Fibroblast of lung (primary cell): ENCODE data around the gene PGAM1. TPM values are rescaled to one million over a fixed set of nuclear protein-coding genes. Genes with fewer than 3 reads are reported as not detected.

Experiments used
- DNase-seq, 2 donors: peaks; one replicate each; pipeline versions ENCODE4 v3.0.0 to v3.0.0-alpha.2; 2010; ENCODE audit warnings: low read depth in 2 of 2
- H2AFZ ChIP-seq: 2 replicates; pipeline ENCODE4 v1.5.1; 2012; ENCODE audit warnings: low read length, control low read depth, inconsistent platforms
- H3K27ac ChIP-seq: 2 replicates; pipeline ENCODE4 v1.5.1; 2011; ENCODE audit warnings: low read length, control low read depth; ENCODE audit not compliant: insufficient read depth
- H3K27me3 ChIP-seq: 2 replicates; pipeline ENCODE4 v1.5.1; 2011; ENCODE audit warnings: mild to moderate bottlenecking, low read length; ENCODE audit not compliant: control insufficient read depth, insufficient read depth
- H3K36me3 ChIP-seq: 2 replicates; pipeline ENCODE4 v1.5.1; 2011; ENCODE audit warnings: low read length; ENCODE audit not compliant: control insufficient read depth, insufficient read depth
- H3K4me1 ChIP-seq: 2 replicates; pipeline ENCODE4 v1.5.1; 2011; ENCODE audit warnings: low read length; ENCODE audit not compliant: control insufficient read depth, insufficient read depth; ENCODE audit errors: extremely low read depth
- H3K4me2 ChIP-seq: 2 replicates; pipeline ENCODE4 v1.5.1; 2011; ENCODE audit warnings: low read length, control low read depth; ENCODE audit not compliant: insufficient read depth; ENCODE audit errors: extremely low read depth
- H3K4me3 ChIP-seq, 4 experiments: fragments of 200-600 bp in 1 of 4; sonication (generic) in 1 of 4; replicated peaks in 1 of 4; 2 replicates each; pipeline ENCODE4 v1.5.1; 2011 to 2016; ENCODE audit warnings: low read length in 4 of 4, low read depth in 3 of 4, mild to moderate bottlenecking in 3 of 4, control low read depth in 2 of 4, inconsistent platforms in 1 of 4, mixed read lengths in 1 of 4; ENCODE audit not compliant: insufficient read depth in 1 of 4; ENCODE audit errors: control extremely low read depth in 1 of 4
- H3K79me2 ChIP-seq: 2 replicates; pipeline ENCODE4 v1.5.1; 2012; ENCODE audit warnings: mild to moderate bottlenecking, low read length, inconsistent platforms; ENCODE audit not compliant: control insufficient read depth, insufficient read depth
- H3K9ac ChIP-seq: 2 replicates; pipeline ENCODE4 v1.5.1; 2011; ENCODE audit warnings: mild to moderate bottlenecking, low read length, control low read depth; ENCODE audit not compliant: insufficient read depth
- H3K9me3 ChIP-seq: 2 replicates; pipeline ENCODE4 v1.5.1; 2012; ENCODE audit warnings: low read depth, low read length; ENCODE audit not compliant: control insufficient read depth, insufficient read depth
- H4K20me1 ChIP-seq: 2 replicates; pipeline ENCODE4 v1.5.1; 2011; ENCODE audit warnings: low read length; ENCODE audit not compliant: control insufficient read depth, insufficient read depth; ENCODE audit errors: extremely low read depth
- CTCF ChIP-seq, 2 donors: IDR thresholded peaks in 1 of 2; conservative IDR thresholded peaks in 1 of 2; 1 replicate in 1 of 2; 2 replicates in 1 of 2; pipeline ENCODE4 v1.5.1; 2011 to 2012; ENCODE audit warnings: low read length in 2 of 2, control low read depth in 1 of 2, inconsistent platforms in 1 of 2, low read depth in 1 of 2, mild to moderate bottlenecking in 1 of 2
- EZH2 ChIP-seq: IDR thresholded peaks from 2 replicates; pipeline ENCODE4 v1.5.1; 2012; ENCODE audit warnings: low read length, control low read depth, mild to moderate bottlenecking; ENCODE audit errors: missing control alignments
- polyA plus RNA-seq, 2 donors: library from polyadenylated mRNA; depleted of rRNA in 1 of 2; stranded (reverse) in 1 of 2; unstranded in 1 of 2; fragments of >200 nt; gene quantifications; 2 replicates each; pipeline ENCODE4 v1.2.1, GENCODE V29; 2011 to 2012; ENCODE audit warnings: missing spikeins in 1 of 2
- total RNA-seq: library from RNA; depleted of rRNA; stranded (reverse); fragments of >200 nt; gene quantifications from 2 replicates; pipeline ENCODE4 v1.2.1, GENCODE V29; 2014

PGAM1 gene
- total and polyA plus RNA-seq, 2 donors (not counting 1 experiment from before 2014, with no cell fraction given): 209 to 498 TPM

- Histone ChIP-seq H3K27me3 (no peaks in the 10 kb centered on the region), H3K4me2 (no peak overlapping the region), H3K9ac (no peak overlapping the region), H3K4me3 (no peak overlapping the region), H2AFZ (no peak overlapping the region), H3K36me3 (peaks cover 13% of the 10 kb centered on the region), H4K20me1 (no peaks in the 10 kb centered on the region), H3K4me1 (no peaks in the 10 kb centered on the region), H3K9me3 (no peaks in the 10 kb centered on the region), H3K79me2 (no peaks in the 10 kb centered on the region), H3K27ac (no peak overlapping the region)
- TF ChIP-seq EZH2 (no peak), CTCF (conservative IDR thresholded peaks at IDR 0.05 in 1 of 2, IDR thresholded peaks at IDR 0.05 in 1 of 2; ENCODE audit: low read depth in 1 of 2, low read length in 2 of 2) (no peak)
- DNase-seq: no peak
Measured at GRCh38 chr10:97384156-97384555, 41.8 kb upstream of the PGAM1 start.

GRCh38 chr10:97384641-97385040 is 41.4 kb upstream of the PGAM1 start:
- H3K36me3 ChIP-seq: peaks cover 10% of the 10 kb centered on the region

GRCh38 chr10:97385565-97385964 is 40.4 kb upstream of the PGAM1 start:
- no peak for DNase-seq
- H3K79me2 ChIP-seq: no peaks in the 10 kb centered on the region
- H3K9me3 ChIP-seq: no peaks in the 10 kb centered on the region
- peaks cover 14% of the 10 kb centered on the region for H3K36me3 ChIP-seq
- no peak overlapping the region for H2AFZ ChIP-seq
- no peaks in the 10 kb centered on the region for H4K20me1 ChIP-seq
- TF ChIP-seq EZH2: no peak
- no peak for TF ChIP-seq CTCF (conservative IDR thresholded peaks at IDR 0.05 in 1 of 2, IDR thresholded peaks at IDR 0.05 in 1 of 2; ENCODE audit: low read depth in 1 of 2, low read length in 2 of 2)
- H3K4me2 ChIP-seq: no peak overlapping the region
- H3K4me3 ChIP-seq: no peak overlapping the region
- H3K27ac ChIP-seq: no peak overlapping the region
- H3K4me1 ChIP-seq: no peaks in the 10 kb centered on the region
- H3K27me3 ChIP-seq: no peaks in the 10 kb centered on the region
- no peak overlapping the region for H3K9ac ChIP-seq

More at GRCh38 chr10:97384641-97385040, 41.4 kb upstream of the PGAM1 start:
- TF ChIP-seq EZH2 (no peak), CTCF (conservative IDR thresholded peaks at IDR 0.05 in 1 of 2, IDR thresholded peaks at IDR 0.05 in 1 of 2; ENCODE audit: low read depth in 1 of 2, low read length in 2 of 2) (no peak)
- H3K9me3 ChIP-seq: no peaks in the 10 kb centered on the region
- no peak overlapping the region for H3K4me2 ChIP-seq
- DNase-seq: no peak
- H3K4me1 ChIP-seq: no peaks in the 10 kb centered on the region
- H3K27ac ChIP-seq: no peak overlapping the region
- H3K4me3 ChIP-seq: no peak overlapping the region
- no peaks in the 10 kb centered on the region for H3K79me2 ChIP-seq
- H4K20me1 ChIP-seq: no peaks in the 10 kb centered on the region
- no peak overlapping the region for H2AFZ ChIP-seq
- H3K27me3 ChIP-seq: no peaks in the 10 kb centered on the region
- no peak overlapping the region for H3K9ac ChIP-seq
